Panc1 (cell line): ENCODE results near the gene ZNF563. TPM values are rescaled to one million over a fixed set of nuclear protein-coding genes. Genes with fewer than 3 reads are reported as not detected.

Experiments used
- ATAC-seq: fragments of 200-7000 bp; cut with Tn5 transposase; 2 replicates; pipeline ENCODE4 v1.9.1; 2020; ENCODE audit warnings: mild to moderate bottlenecking, moderate library complexity
- BruUV-seq: library from RNA; stranded (reverse); fragments of 400-500 nt; replicated peaks from 2 replicates; lab custom pipeline; 2021; lab: Mats Ljungman, UMichigan
- CTCF ChIA-PET: fragments of 300-600 bp; sonication (Branson Sonifier 250); formaldehyde crosslinking; loops from one replicate; lab custom pipeline; 2022; ENCODE audit warnings: antibody characterized with exemption; lab: Charles Lee
- POLR2A ChIA-PET: fragments of 300-600 bp; sonication (Branson Sonifier 250); formaldehyde crosslinking; loops from one replicate; lab custom pipeline; 2022; ENCODE audit warnings: antibody characterized with exemption; lab: Charles Lee
- DNase-seq: peaks from one replicate; pipeline ENCODE4 v3.0.0-alpha.2; 2010; ENCODE audit warnings: low read depth, low spot score
- H3K27ac ChIP-seq: 2 replicates; pipeline ENCODE4 v1.5.1; 2011; ENCODE audit warnings: mild to moderate bottlenecking, low read length, inconsistent platforms
- H3K27me3 ChIP-seq: fragments of 200-500 bp; sonication (Bioruptor generic); 2 replicates; pipeline ENCODE4 v1.6.0; 2014; ENCODE audit warnings: low read length, inconsistent platforms; ENCODE audit not compliant: control insufficient read depth, insufficient read depth
- H3K36me3 ChIP-seq: fragments of 200-500 bp; sonication (Bioruptor generic); 2 replicates; pipeline ENCODE4 v1.5.1; 2014; ENCODE audit warnings: inconsistent platforms, mild to moderate bottlenecking, low read length, moderate library complexity; ENCODE audit not compliant: control insufficient read depth, insufficient read depth
- H3K4me1 ChIP-seq: 2 replicates; pipeline ENCODE4 v1.5.1; 2011; ENCODE audit warnings: inconsistent platforms, mild to moderate bottlenecking, low read length, moderate library complexity; ENCODE audit not compliant: control insufficient read depth, insufficient read depth
- H3K4me3 ChIP-seq, 2 experiments: 2 replicates each; pipeline ENCODE4 v1.5.1; 2011 to 2012; ENCODE audit warnings: low read depth in 2 of 2, low read length in 2 of 2, mild to moderate bottlenecking in 2 of 2, inconsistent platforms in 1 of 2, moderate library complexity in 1 of 2
- H3K9me3 ChIP-seq: fragments of 200-500 bp; sonication (Bioruptor generic); 2 replicates; pipeline ENCODE4 v1.5.1; 2014; ENCODE audit warnings: low read depth, mild to moderate bottlenecking, inconsistent platforms, low read length, moderate library complexity; ENCODE audit not compliant: control insufficient read depth, insufficient read depth
- CTCF ChIP-seq: fragments of 450-650 bp; IDR thresholded peaks from 2 replicates; pipeline ENCODE4 v1.5.1; 2017; ENCODE audit warnings: mild to moderate bottlenecking
- POLR2AphosphoS5 ChIP-seq: IDR thresholded peaks from 2 replicates; pipeline ENCODE4 v1.6.1; 2012; ENCODE audit warnings: mild to moderate bottlenecking, low read depth, low read length, moderate library complexity
- REST ChIP-seq, 2 experiments: IDR thresholded peaks; 2 replicates each; pipeline ENCODE4 v1.6.1; 2011 to 2012; ENCODE audit warnings: low read depth in 2 of 2, control low read depth in 1 of 2, low read length in 1 of 2, mild to moderate bottlenecking in 1 of 2, moderate library complexity in 1 of 2; ENCODE audit not compliant: insufficient read depth in 1 of 2
- SIN3A ChIP-seq: IDR thresholded peaks from 2 replicates; pipeline ENCODE4 v1.6.1; 2012; ENCODE audit warnings: low read depth, mild to moderate bottlenecking, low read length, moderate library complexity, borderline replicate concordance; ENCODE audit not compliant: insufficient read depth
- TCF7L2 ChIP-seq: IDR thresholded peaks from 2 replicates; pipeline ENCODE4 v1.6.1; 2011; ENCODE audit warnings: mild to moderate bottlenecking, low read depth, low read length, inconsistent platforms
- in situ Hi-C: cut with HindIII; loops from 2 replicates; pipeline ENCODE4 v1.10.0; 2016; ENCODE audit warnings: low sequenced_read_pairs, low pct_unique_long_range_greater_than_20kb
- intact Hi-C: fragments of 100-400 bp; cut with micrococcal nuclease; formaldehyde crosslinking; loops from one replicate; pipeline ENCODE4 v1.10.0; 2022; ENCODE audit not compliant: unreplicated experiment
- total RNA-seq: library from RNA; stranded (reverse); gene quantifications from one replicate; pipeline ENCODE4 v1.2.1, GENCODE V29; 2021; ENCODE audit not compliant: unreplicated experiment

ZNF563 gene
- total RNA-seq, 1 experiment from 2014 or later: 2.2 TPM

- intact Hi-C loops: no loop called here
- DNase-seq: no peak
- no peaks in the 10 kb centered on the region for H3K4me1 ChIP-seq
- TF ChIP-seq POLR2AphosphoS5: no peak
- TF ChIP-seq REST (IDR thresholded peaks at IDR 0.05; ENCODE audit: insufficient read depth in 1 of 2, low read depth in 2 of 2, low read length in 1 of 2): no peak
- no peak for TF ChIP-seq CTCF
- no peak for TF ChIP-seq SIN3A
- no peak for TF ChIP-seq TCF7L2
- peaks cover 56% of the 10 kb centered on the region for H3K9me3 ChIP-seq
- CTCF ChIA-PET: no interaction called here
- no peaks in the 10 kb centered on the region for H3K27me3 ChIP-seq
- no peaks in the 10 kb centered on the region; the same call in 1 of the 2 replicates for H3K36me3 ChIP-seq
- in situ Hi-C loops: no loop called here
- POLR2A ChIA-PET: no interaction called here
- no peak overlapping the region for H3K4me3 ChIP-seq
- no peak for ATAC-seq
- H3K27ac ChIP-seq: no peak overlapping the region
- BruUV-seq: no TSS peak
Measured at GRCh38 chr19:12350890-12351197, 17.4 kb upstream of the ZNF563 start.

GRCh38 chr19:12350185-12350889 is 16.9 kb upstream of the ZNF563 start:
- ATAC-seq (no peak), DNase-seq (no peak)
- Histone ChIP-seq H3K4me1 (no peaks in the 10 kb centered on the region), H3K9me3 (peaks cover 56% of the 10 kb centered on the region), H3K36me3 (no peaks in the 10 kb centered on the region; the same call in 1 of the 2 replicates), H3K4me3 (no peak overlapping the region), H3K27me3 (no peaks in the 10 kb centered on the region), H3K27ac (no peak overlapping the region)
- intact Hi-C loops (no loop called here), in situ Hi-C loops (no loop called here)
- ChIA-PET POLR2A (no interaction called here), CTCF (no interaction called here)
- TF ChIP-seq CTCF (no peak), SIN3A (no peak), TCF7L2 (no peak), POLR2AphosphoS5 (no peak), REST (IDR thresholded peaks at IDR 0.05; ENCODE audit: insufficient read depth in 1 of 2, low read depth in 2 of 2, low read length in 1 of 2) (no peak)
- no TSS peak for BruUV-seq
